Measurements from ENCODE around the gene ZBTB45. TPM values are rescaled to one million over a fixed set of nuclear protein-coding genes. Genes with fewer than 3 reads are reported as not detected.

The ZBTB45 gene
- total RNA-seq, 4 donors from 2014 or later = 0.88 to 17.8 (median 3.8) TPM

DNA sequence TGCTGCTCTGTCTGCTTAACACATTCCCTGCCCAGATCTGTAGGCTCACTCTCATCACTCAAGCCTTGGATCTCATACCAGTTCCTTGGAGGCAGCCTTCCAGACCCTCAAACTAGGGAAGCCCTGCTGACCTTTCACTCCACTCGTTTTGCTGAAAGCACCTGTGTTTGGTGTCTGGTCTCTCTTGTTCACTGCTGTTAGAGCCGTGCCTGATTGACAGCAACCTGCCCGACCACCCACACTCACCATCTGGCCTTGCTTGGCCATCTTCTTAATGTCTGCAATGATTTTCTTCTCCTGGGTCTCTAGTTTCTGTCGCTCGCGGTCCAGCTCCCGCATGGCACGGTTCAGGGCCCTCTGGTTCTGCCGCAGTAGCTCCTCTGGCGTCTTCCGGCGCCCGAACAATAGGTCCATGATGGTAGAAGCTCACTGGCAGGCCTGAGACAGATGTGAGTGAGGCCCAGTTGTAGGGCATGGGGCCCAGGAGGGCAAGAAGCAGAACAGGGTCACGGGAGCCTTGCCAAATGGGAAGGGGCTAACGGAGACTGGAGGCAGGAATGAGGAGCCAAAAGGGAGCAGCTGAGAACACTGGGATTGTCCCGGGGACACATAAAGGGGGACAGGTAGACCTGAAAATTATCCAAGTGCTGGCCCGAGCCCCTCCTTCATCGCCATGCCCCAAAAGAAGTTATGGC lies 34.3 kb upstream of the ZBTB45 start:
- intact Hi-C loops (cut with DNase I; ENCODE audit: low total_unique reads) = no loop called here
- Histone ChIP-seq H3K4me3 (peak overlapping the region; percentile 69 to 77), H3K27ac (peak overlapping the region; percentile 91 to 94), H3K27me3 (no peaks in the 10 kb centered on the region), H3K36me3 (no peaks in the 10 kb centered on the region), H3K9me3 (no peaks in the 10 kb centered on the region), H3K4me1 (peaks cover 11 to 12% of the 10 kb centered on the region in 2 donors)
- no peak for TF ChIP-seq POLR2A (IDR thresholded peaks at IDR 0.05)
- TF ChIP-seq, protein P1, sequence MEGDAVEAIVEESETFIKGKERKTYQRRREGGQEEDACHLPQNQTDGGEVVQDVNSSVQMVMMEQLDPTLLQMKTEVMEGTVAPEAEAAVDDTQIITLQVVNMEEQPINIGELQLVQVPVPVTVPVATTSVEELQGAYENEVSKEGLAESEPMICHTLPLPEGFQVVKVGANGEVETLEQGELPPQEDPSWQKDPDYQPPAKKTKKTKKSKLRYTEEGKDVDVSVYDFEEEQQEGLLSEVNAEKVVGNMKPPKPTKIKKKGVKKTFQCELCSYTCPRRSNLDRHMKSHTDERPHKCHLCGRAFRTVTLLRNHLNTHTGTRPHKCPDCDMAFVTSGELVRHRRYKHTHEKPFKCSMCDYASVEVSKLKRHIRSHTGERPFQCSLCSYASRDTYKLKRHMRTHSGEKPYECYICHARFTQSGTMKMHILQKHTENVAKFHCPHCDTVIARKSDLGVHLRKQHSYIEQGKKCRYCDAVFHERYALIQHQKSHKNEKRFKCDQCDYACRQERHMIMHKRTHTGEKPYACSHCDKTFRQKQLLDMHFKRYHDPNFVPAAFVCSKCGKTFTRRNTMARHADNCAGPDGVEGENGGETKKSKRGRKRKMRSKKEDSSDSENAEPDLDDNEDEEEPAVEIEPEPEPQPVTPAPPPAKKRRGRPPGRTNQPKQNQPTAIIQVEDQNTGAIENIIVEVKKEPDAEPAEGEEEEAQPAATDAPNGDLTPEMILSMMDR (IDR thresholded peaks at IDR 0.05) = no peak
- peak in 1 of 2 donors; percentile 38 for DNase-seq

DNA sequence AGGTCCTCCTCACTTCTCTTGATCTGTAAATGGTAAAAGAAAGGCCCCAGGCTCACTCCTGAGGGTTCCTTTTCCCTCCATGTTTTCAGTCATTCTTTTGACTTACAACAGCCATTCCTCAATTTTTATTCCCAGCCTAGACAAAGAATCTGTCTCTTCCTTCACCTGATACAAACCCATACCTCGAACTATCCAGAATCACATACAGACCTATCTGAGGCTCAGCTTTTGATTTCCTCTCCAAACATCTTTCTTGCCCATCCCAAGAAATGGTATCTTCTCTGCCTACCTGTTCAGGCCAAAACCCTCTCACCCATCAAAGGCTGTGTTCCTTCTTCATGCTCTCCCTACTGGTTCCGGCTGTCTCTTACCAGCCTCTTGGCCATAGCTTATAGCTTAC lies 33.0 kb upstream of the ZBTB45 start:
- H3K4me3 ChIP-seq = no peak overlapping the region
- H3K36me3 ChIP-seq = no peaks in the 10 kb centered on the region
- intact Hi-C loops (cut with DNase I; ENCODE audit: low total_unique reads) = no loop called here
- DNase-seq = no peak
- no peaks in the 10 kb centered on the region for H3K9me3 ChIP-seq
- TF ChIP-seq POLR2A (IDR thresholded peaks at IDR 0.05) = no peak
- TF ChIP-seq, protein P1 (IDR thresholded peaks at IDR 0.05) = no peak
- H3K4me1 ChIP-seq = peaks cover 11 to 13% of the 10 kb centered on the region in 2 donors
- no peak overlapping the region for H3K27ac ChIP-seq
- no peaks in the 10 kb centered on the region for H3K27me3 ChIP-seq

DNA sequence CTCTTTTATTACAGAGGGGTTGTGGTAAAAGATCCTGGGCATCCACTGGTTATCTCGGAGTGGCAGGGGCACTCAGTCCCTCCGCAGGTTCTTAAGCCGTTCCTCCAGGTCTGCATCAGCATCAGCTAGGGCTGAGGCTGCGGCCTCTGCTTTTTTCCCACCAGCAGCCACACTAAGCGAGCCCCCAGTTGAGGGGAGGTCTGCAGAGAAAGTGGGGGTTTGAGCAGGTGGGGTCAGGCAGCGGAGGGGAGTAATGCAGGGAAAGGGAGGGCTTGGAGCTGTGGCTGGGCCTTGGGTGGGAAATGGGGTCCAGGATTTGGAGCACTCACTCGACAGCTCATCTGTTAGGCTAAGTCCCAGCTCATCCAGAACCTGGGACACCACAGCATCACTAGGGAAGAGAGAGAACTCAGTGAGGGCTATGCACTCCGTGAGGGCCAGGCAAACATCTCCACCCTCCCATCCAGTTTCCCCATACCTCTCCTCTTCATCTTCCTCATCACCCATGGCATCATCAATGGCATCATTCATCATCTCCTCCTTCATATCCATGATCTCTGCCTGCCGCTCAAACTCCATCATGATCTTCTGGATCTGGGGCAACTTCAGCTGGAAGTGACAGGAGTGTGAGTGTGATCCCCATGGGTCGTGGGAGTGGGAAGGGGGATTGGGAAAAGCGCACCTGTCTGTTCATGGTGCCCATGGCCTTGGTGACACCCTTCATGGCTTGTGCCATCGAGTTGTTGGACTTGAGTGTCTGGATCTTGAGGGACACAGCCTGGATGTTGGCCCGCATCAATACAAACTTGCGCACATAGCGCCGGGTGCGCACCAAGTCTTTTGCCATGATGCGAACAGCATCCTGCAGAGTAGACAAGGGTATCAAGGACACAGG lies 32.2 kb upstream of the ZBTB45 start:
- no peak overlapping the region for H3K27ac ChIP-seq
- H3K4me3 ChIP-seq = no peak overlapping the region
- no peaks in the 10 kb centered on the region for H3K36me3 ChIP-seq
- H3K4me1 ChIP-seq = peaks cover 10 to 13% of the 10 kb centered on the region in 2 donors
- TF ChIP-seq POLR2A (IDR thresholded peaks at IDR 0.05) = no peak
- TF ChIP-seq, protein P1 (IDR thresholded peaks at IDR 0.05) = no peak
- intact Hi-C loops (cut with DNase I; ENCODE audit: low total_unique reads) = no loop called here
- no peaks in the 10 kb centered on the region for H3K9me3 ChIP-seq
- no peaks in the 10 kb centered on the region for H3K27me3 ChIP-seq
- no peak for DNase-seq

DNA sequence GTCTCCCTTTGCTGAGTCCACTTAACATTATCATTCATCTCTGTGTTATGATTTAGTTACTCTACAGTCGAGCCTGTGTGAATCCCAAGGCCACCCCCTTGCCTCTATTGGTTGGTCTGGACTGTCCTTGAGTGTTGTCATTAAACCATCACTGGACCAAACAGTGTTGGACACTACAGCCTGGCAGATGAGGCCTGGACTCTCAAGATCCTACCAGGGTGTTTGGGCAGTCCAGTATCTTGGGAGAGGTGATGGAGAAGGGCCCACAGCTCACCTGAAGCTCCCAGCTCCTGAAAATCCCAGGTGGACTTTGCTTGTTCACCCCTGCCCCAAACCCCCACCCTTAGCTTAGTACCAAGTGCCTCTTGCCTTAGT lies 31.5 kb upstream of the ZBTB45 start:
- H3K36me3 ChIP-seq = no peaks in the 10 kb centered on the region
- H3K27me3 ChIP-seq = no peaks in the 10 kb centered on the region
- no peak overlapping the region for H3K27ac ChIP-seq
- no peaks in the 10 kb centered on the region for H3K9me3 ChIP-seq
- no peak overlapping the region for H3K4me3 ChIP-seq
- TF ChIP-seq, protein P1 (IDR thresholded peaks at IDR 0.05) = no peak
- no peak for TF ChIP-seq POLR2A (IDR thresholded peaks at IDR 0.05)
- intact Hi-C loops (cut with DNase I; ENCODE audit: low total_unique reads) = no loop called here
- H3K4me1 ChIP-seq = peaks cover 14 to 15% of the 10 kb centered on the region in 2 donors
- DNase-seq = no peak

Data from uterus (tissue), 4 donors.